HG03442 (cell line): ENCODE data around the gene RANBP2.
"Not testable (repeated sequence)": the region's sequence is repeated elsewhere in the genome, so short reads cannot be mapped to it uniquely, and the experiment has no call there.

Source experiments
- ATAC-seq: cut with Tn5 transposase; IDR thresholded peaks from one replicate; pipeline ENCODE4 v1.9.1; 2021; ENCODE audit warnings: mild to moderate bottlenecking, moderate library complexity; ENCODE audit not compliant: unreplicated experiment

The RANBP2 gene

GRCh38 chr2:108719149-108720044 is at the start of gene RANBP2:
Gene RANBP2, plus strand, starts transcription at chr2:108719482. Its CDS starts 125 bp downstream, at chr2:108719607.
- ATAC-seq, result peak; percentile 95

GRCh38 chr2:108670282-108670681 is 49.0 kb upstream of the RANBP2 start:
- ATAC-seq, result not testable (repeated sequence)

- ATAC-seq, result not testable (repeated sequence)
Observed at GRCh38 chr2:108672200-108672805, 47.0 kb upstream of the RANBP2 start.

GRCh38 chr2:108676522-108676921 is 42.8 kb upstream of the RANBP2 start:
- ATAC-seq, result not testable (repeated sequence)

GRCh38 chr2:108677239-108677744 is 42.0 kb upstream of the RANBP2 start:
- not testable (repeated sequence) for ATAC-seq

GRCh38 chr2:108678198-108678651 is 41.1 kb upstream of the RANBP2 start:
- ATAC-seq, result not testable (repeated sequence)

GRCh38 chr2:108680805-108681204 is 38.5 kb upstream of the RANBP2 start:
- ATAC-seq, result not testable (repeated sequence)

- not testable (repeated sequence) for ATAC-seq
Observed at GRCh38 chr2:108688818-108689756, 30.2 kb upstream of the RANBP2 start.

- ATAC-seq, result peak; percentile 86
Observed at GRCh38 chr2:108690001-108690400, 29.3 kb upstream of the RANBP2 start.

- ATAC-seq, result no peak
Observed at GRCh38 chr2:108691447-108691846, 27.8 kb upstream of the RANBP2 start.

GRCh38 chr2:108701208-108701607 is 18.1 kb upstream of the RANBP2 start:
- ATAC-seq, result no peak

- ATAC-seq, result no peak
Observed at GRCh38 chr2:108701806-108702205, 17.5 kb upstream of the RANBP2 start.

- ATAC-seq, result no peak
Observed at GRCh38 chr2:108704871-108705270, 14.4 kb upstream of the RANBP2 start.

GRCh38 chr2:108707300-108707699 is 12.0 kb upstream of the RANBP2 start:
- ATAC-seq, result no peak

- not testable (repeated sequence) for ATAC-seq
Observed at GRCh38 chr2:108716971-108717370, 2.3 kb upstream of the RANBP2 start.

- not testable (repeated sequence) for ATAC-seq
Observed at GRCh38 chr2:108726048-108726447, 6.8 kb downstream of the RANBP2 start.

- not testable (repeated sequence) for ATAC-seq
Observed at GRCh38 chr2:108734656-108735055, 15.4 kb downstream of the RANBP2 start.

GRCh38 chr2:108757973-108758372 is 38.7 kb downstream of the RANBP2 start:
- not testable (repeated sequence) for ATAC-seq

GRCh38 chr2:108762618-108763017 is 43.3 kb downstream of the RANBP2 start:
- not testable (repeated sequence) for ATAC-seq

GRCh38 chr2:108766671-108767070 is 47.4 kb downstream of the RANBP2 start:
- ATAC-seq, result not testable (repeated sequence)
